ENCODE results near the gene SRGAP1.
"Not testable (repeated sequence)": the region's sequence is repeated elsewhere in the genome, so short reads cannot be mapped to it uniquely, and the experiment has no call there.

The SRGAP1 gene

GRCh38 chr12:64006211-64006825 lies 161.8 kb downstream of the SRGAP1 start:
- no peak for DNase-seq (ENCODE audit: low read depth in 2 of 2)

GRCh38 chr12:64007853-64008252 lies 163.4 kb downstream of the SRGAP1 start:
- no peak for DNase-seq (ENCODE audit: low read depth in 2 of 2)

- no peak for DNase-seq (ENCODE audit: low read depth in 2 of 2)
Measured at GRCh38 chr12:64008596-64008995, 164.1 kb downstream of the SRGAP1 start.

- DNase-seq (ENCODE audit: low read depth in 2 of 2) = no peak
Measured at GRCh38 chr12:64009321-64010068, 165.0 kb downstream of the SRGAP1 start.

- no peak for DNase-seq (ENCODE audit: low read depth in 2 of 2)
Measured at GRCh38 chr12:64010069-64010686, 165.7 kb downstream of the SRGAP1 start.

- no peak for DNase-seq (ENCODE audit: low read depth in 2 of 2)
Measured at GRCh38 chr12:64016521-64016920, 172.0 kb downstream of the SRGAP1 start.

- not testable (repeated sequence) for DNase-seq (ENCODE audit: low read depth in 2 of 2)
Measured at GRCh38 chr12:64018116-64018515, 173.6 kb downstream of the SRGAP1 start.

GRCh38 chr12:64018524-64018923 lies 174.0 kb downstream of the SRGAP1 start:
- no peak for DNase-seq (ENCODE audit: low read depth in 2 of 2)

- DNase-seq (ENCODE audit: low read depth in 2 of 2) = no peak
Measured at GRCh38 chr12:64019101-64019500, 174.6 kb downstream of the SRGAP1 start.

- DNase-seq (ENCODE audit: low read depth in 2 of 2) = no peak
Measured at GRCh38 chr12:64019654-64020053, 175.2 kb downstream of the SRGAP1 start.

GRCh38 chr12:64025174-64025958 lies 180.9 kb downstream of the SRGAP1 start:
- no peak for DNase-seq (ENCODE audit: low read depth in 2 of 2)

- DNase-seq (ENCODE audit: low read depth in 2 of 2) = no peak
Measured at GRCh38 chr12:64027311-64027710, 182.8 kb downstream of the SRGAP1 start.

GRCh38 chr12:64028541-64028940 lies 184.0 kb downstream of the SRGAP1 start:
- DNase-seq (ENCODE audit: low read depth in 2 of 2) = no peak

- no peak for DNase-seq (ENCODE audit: low read depth in 2 of 2)
Measured at GRCh38 chr12:64029013-64029857, 184.7 kb downstream of the SRGAP1 start.

GRCh38 chr12:64030155-64030554 lies 185.7 kb downstream of the SRGAP1 start:
- no peak for DNase-seq (ENCODE audit: low read depth in 2 of 2)

GRCh38 chr12:64034056-64034455 lies 189.6 kb downstream of the SRGAP1 start:
- DNase-seq (ENCODE audit: low read depth in 2 of 2) = not testable (repeated sequence)

GRCh38 chr12:64034901-64035576 lies 190.5 kb downstream of the SRGAP1 start:
- DNase-seq (ENCODE audit: low read depth in 2 of 2) = no peak

- no peak for DNase-seq (ENCODE audit: low read depth in 2 of 2)
Measured at GRCh38 chr12:64036414-64036813, 191.9 kb downstream of the SRGAP1 start.

GRCh38 chr12:64039281-64039871 lies 194.9 kb downstream of the SRGAP1 start:
- DNase-seq (ENCODE audit: low read depth in 2 of 2) = no peak

- DNase-seq (ENCODE audit: low read depth in 2 of 2) = no peak
Measured at GRCh38 chr12:64042911-64043310, 198.4 kb downstream of the SRGAP1 start.

All from stimulated activated CD8-positive, alpha-beta memory T cell treated with anti-CD3 and anti-CD28 coated beads, Interleukin-7, amount 100 ng/mL, for 1 hour (primary cell).